GM12878 (cell line): ENCODE measurements around the gene PCED1B. TPM values are rescaled to one million over a fixed set of nuclear protein-coding genes. Genes with fewer than 3 reads are reported as not detected.

Source experiments
- ATAC-seq: fragments of 200-7000 bp; cut with Tn5 transposase; 3 replicates; pipeline ENCODE4 v1.9.1; 2020; ENCODE audit warnings: mild to moderate bottlenecking, moderate library complexity
- BruUV-seq: library from RNA; stranded (reverse); fragments of 400-500 nt; replicated peaks from 2 replicates; lab custom pipeline; 2021; lab: Mats Ljungman, UMichigan
- CTCF ChIA-PET: fragments of 300-600 bp; sonication (Branson Sonifier 250); formaldehyde crosslinking; extraction: SDS; loops from one replicate; lab custom pipeline; 2021; ENCODE audit warnings: inconsistent platforms; lab: Yijun Ruan, JAX
- POLR2A ChIA-PET: fragments of 350-600 bp; formaldehyde crosslinking; extraction: SDS; loops from one replicate; lab custom pipeline; 2021; ENCODE audit warnings: inconsistent platforms; lab: Charles Lee
- RAD21 ChIA-PET: fragments of 300-600 bp; sonication (Branson Sonifier 250); formaldehyde crosslinking; loops from one replicate; lab custom pipeline; 2023; ENCODE audit warnings: antibody characterized with exemption; ENCODE audit not compliant: unreplicated experiment; lab: Charles Lee
- SMC1A ChIA-PET: fragments of 300-600 bp; sonication (Branson Sonifier 250); formaldehyde crosslinking; loops from one replicate; lab custom pipeline; 2023; ENCODE audit not compliant: unreplicated experiment, uncharacterized antibody; lab: Charles Lee
- DNase-seq: peaks from one replicate; pipeline ENCODE4 v3.0.0-alpha.2; 2011; ENCODE audit warnings: low read depth, low spot score
- FAIRE-seq: peaks from 3 replicates; lab custom pipeline; 2011; peaks lifted over from hg19 to GRCh38; lab: Jason Lieb, UNC
- H2AFZ ChIP-seq: 2 replicates; pipeline ENCODE4 v1.6.0; 2011; ENCODE audit warnings: low read depth, low read length, control low read depth; ENCODE audit not compliant: control insufficient read depth
- H3K27ac ChIP-seq: 2 replicates; pipeline ENCODE4 v1.5.1; 2011; ENCODE audit warnings: control low read depth; ENCODE audit not compliant: control insufficient read depth, insufficient read depth
- H3K27me3 ChIP-seq, 2 experiments: replicated peaks in 1 of 2; 2 replicates each; pipeline versions ENCODE4 v1.6.0 to v1.6.1; 2011; ENCODE audit warnings: low read length in 1 of 2; ENCODE audit not compliant: control insufficient read depth in 2 of 2, insufficient read depth in 2 of 2
- H3K36me3 ChIP-seq, 2 experiments: 2 replicates each; pipeline ENCODE4 v1.5.1; 2011; ENCODE audit warnings: low read length in 1 of 2; ENCODE audit not compliant: control insufficient read depth in 2 of 2, insufficient read depth in 2 of 2
- H3K4me1 ChIP-seq: 2 replicates; pipeline ENCODE4 v1.6.1; 2011; ENCODE audit warnings: mild to moderate bottlenecking, low read length, moderate library complexity, mixed read lengths; ENCODE audit not compliant: control insufficient read depth, insufficient read depth
- H3K4me2 ChIP-seq: 2 replicates; pipeline ENCODE4 v1.6.0; 2011; ENCODE audit warnings: control low read depth; ENCODE audit not compliant: control insufficient read depth, insufficient read depth
- H3K4me3 ChIP-seq: fragments of 200-600 bp; sonication (generic); 2 replicates; pipeline ENCODE4 v1.5.1; 2016
- H3K79me2 ChIP-seq: 2 replicates; pipeline ENCODE4 v1.6.0; 2011; ENCODE audit warnings: low read length; ENCODE audit not compliant: control insufficient read depth, insufficient read depth
- H3K9ac ChIP-seq: 2 replicates; pipeline ENCODE4 v1.8.0; 2011; ENCODE audit warnings: low read length, control low read depth, mixed read lengths; ENCODE audit not compliant: control insufficient read depth, insufficient read depth
- H3K9me3 ChIP-seq: replicated peaks from 3 replicates; pipeline ENCODE4 v1.5.1; 2011; ENCODE audit warnings: mild to moderate bottlenecking, low read length; ENCODE audit not compliant: control insufficient read depth, insufficient read depth
- H4K20me1 ChIP-seq: 2 replicates; pipeline ENCODE4 v1.6.0; 2011; ENCODE audit not compliant: control insufficient read depth, insufficient read depth
- CHD1 ChIP-seq: IDR thresholded peaks from 2 replicates; pipeline ENCODE4 v1.6.1; 2012; ENCODE audit warnings: low read depth, low read length, improper control_type of control experiment
- E2F8 ChIP-seq: fragments of 450-650 bp; IDR thresholded peaks from 2 replicates; pipeline ENCODE4 v1.6.1; 2018; ENCODE audit warnings: mild to moderate bottlenecking, low read depth, moderate library complexity; ENCODE audit not compliant: partially characterized antibody
- HDAC6 ChIP-seq: fragments of 200-600 bp; sonication (generic); IDR thresholded peaks from one replicate; pipeline ENCODE4 v1.8.0; 2017; ENCODE audit warnings: antibody characterized with exemption; ENCODE audit not compliant: unreplicated experiment
- IRF3 ChIP-seq: fragments of 450-650 bp; IDR thresholded peaks from 2 replicates; pipeline ENCODE4 v1.6.1; 2014; ENCODE audit warnings: mild to moderate bottlenecking
- PAX8 ChIP-seq: fragments of 450-650 bp; IDR thresholded peaks from 2 replicates; pipeline ENCODE4 v1.6.1; 2017; ENCODE audit warnings: mild to moderate bottlenecking, moderate library complexity
- SKIL ChIP-seq: fragments of 450-650 bp; IDR thresholded peaks from 2 replicates; pipeline ENCODE4 v1.6.1; 2017; ENCODE audit warnings: mild to moderate bottlenecking, low read depth, inconsistent platforms; ENCODE audit not compliant: poor library complexity, severe bottlenecking
- ZNF207 ChIP-seq: fragments of 450-650 bp; IDR thresholded peaks from 2 replicates; pipeline ENCODE4 v1.6.1; 2014; ENCODE audit warnings: antibody characterized with exemption, mild to moderate bottlenecking, borderline replicate concordance
- WGBS: methylation state at CpG from one replicate; pipeline ENCODE4 v1.1.6; 2016; ENCODE audit warnings: low lambda C conversion rate; ENCODE audit not compliant: insufficient replicate concordance, insufficient coverage; ENCODE audit errors: missing lambda C conversion rate; 5-methylcytosine and 5-hydroxymethylcytosine counted together
- in situ Hi-C: fragments of 300-500 bp; cut with MboI; formaldehyde crosslinking; loops from 9 replicates; pipeline ENCODE4 v1.14.3; 2018; ENCODE audit warnings: mixed read lengths
- intact Hi-C: fragments of 100-400 bp; cut with micrococcal nuclease; formaldehyde crosslinking; loops from one replicate; pipeline ENCODE4 v1.14.2; 2022; ENCODE audit not compliant: unreplicated experiment
- polyA plus RNA-seq, 11 experiments: library from polyadenylated mRNA; depleted of rRNA in 4 of 11; unstranded in 6 of 11; stranded (reverse) in 5 of 11; fragments of >200 nt; fragmentation: Nextera tagmentation in 4 of 11; fragmentation: Illumina TruSeq in 1 of 11; extraction: Ambion mirVana in 4 of 11; extraction: Trizol in 1 of 11; gene quantifications; 1 replicate in 1 of 11; 2 replicates in 10 of 11; pipeline versions ENCODE4 v1.2.1 to v1.2.3, GENCODE V29; 2011 to 2016; ENCODE audit warnings: inconsistent platforms in 2 of 11, missing spikeins in 2 of 11, low read depth in 1 of 11
- total RNA-seq, 4 experiments: library from RNA; depleted of rRNA in 3 of 4; stranded (reverse); fragments of >200 nt in 3 of 4; fragmentation: Illumina TruSeq in 1 of 4; extraction: Trizol in 1 of 4; gene quantifications; 2 replicates each; pipeline versions ENCODE4 v1.2.1 to v1.2.3, GENCODE V29; 2013 to 2021

The PCED1B gene
- total and polyA plus RNA-seq, 10 of the 15 experiments (the other 5 are each of a cell fraction or from before 2014, with no cell fraction given): 0.80 to 8.8 (median 3.0) TPM

- intact Hi-C loops: no loop called here
- ChIA-PET POLR2A (no interaction called here), RAD21 (no interaction called here), CTCF (interaction anchor here (0.7 kb wide), 1 partner anchor 200 kb away, joined by 3 read pairs; no protein-coding TSS in a partner anchor), SMC1A (interaction anchor here (1.2 kb wide), 1 partner anchor 27 kb away, joined by 3 read pairs; no protein-coding TSS in a partner anchor)
- Histone ChIP-seq H3K27ac (no peak overlapping the region), H4K20me1 (no peaks in the 10 kb centered on the region), H3K9me3 (peaks cover 4% of the 10 kb centered on the region; the same call in 2 of the 3 replicates), H3K4me2 (no peak overlapping the region), H3K36me3 (no peaks in the 10 kb centered on the region), H3K9ac (no peak overlapping the region), H2AFZ (no peak overlapping the region), H3K27me3 (peaks cover 0 to 9% of the 10 kb centered on the region in 2 experiments; a peak in 2 of 4 replicates), H3K4me1 (peaks cover 22% of the 10 kb centered on the region), H3K79me2 (no peaks in the 10 kb centered on the region), H3K4me3 (no peak overlapping the region)
- FAIRE-seq: no peak
- no TSS peak for BruUV-seq
- no peak for ATAC-seq
- in situ Hi-C loops: no loop called here
- WGBS: 10% methylated on average over 2 of the region's 2 CpGs
- no peak for TF ChIP-seq CHD1
- no peak for DNase-seq
Observed at GRCh38 chr12:47271800-47272239, 192.4 kb downstream of the PCED1B start.

- ChIA-PET CTCF (interaction anchor here (0.6 to 1.1 kb wide), 3 partner anchors 55 to 201 kb away, joined by 3 to 4 read pairs (median 3); no protein-coding TSS in a partner anchor), POLR2A (no interaction called here), SMC1A (interaction anchor here (1.2 kb wide), 1 partner anchor 26 kb away, joined by 3 read pairs; no protein-coding TSS in a partner anchor), RAD21 (no interaction called here)
- in situ Hi-C loops (no loop called here), intact Hi-C loops (no loop called here)
- H4K20me1 ChIP-seq: no peaks in the 10 kb centered on the region
- H3K4me3 ChIP-seq: no peak overlapping the region
- FAIRE-seq (no peak), DNase-seq (no peak), ATAC-seq (no peak)
- no peak overlapping the region for H3K4me2 ChIP-seq
- H3K36me3 ChIP-seq: no peaks in the 10 kb centered on the region
- H3K27ac ChIP-seq: no peak overlapping the region
- no peak overlapping the region for H3K9ac ChIP-seq
- no TSS peak for BruUV-seq
- H3K27me3 ChIP-seq: peaks cover 0 to 9% of the 10 kb centered on the region in 2 experiments; a peak in 2 of 4 replicates
- peaks cover 26% of the 10 kb centered on the region for H3K4me1 ChIP-seq
- H2AFZ ChIP-seq: no peak overlapping the region
- H3K9me3 ChIP-seq: peaks cover 3% of the 10 kb centered on the region; the same call in 2 of the 3 replicates
- 49% methylated on average over 3 of the region's 3 CpGs for WGBS
- H3K79me2 ChIP-seq: no peaks in the 10 kb centered on the region
- TF ChIP-seq IRF3: no peak
- no peak for TF ChIP-seq E2F8
- TF ChIP-seq ZNF207: no peak
- TF ChIP-seq PAX8: no peak
- TF ChIP-seq HDAC6: no peak
- TF ChIP-seq SKIL: no peak
Observed at GRCh38 chr12:47272412-47273190, 193.2 kb downstream of the PCED1B start.
